ENCODE measurements around the gene LIMS1. TPM values are rescaled to one million over a fixed set of nuclear protein-coding genes. Genes with fewer than 3 reads are reported as not detected.

The LIMS1 gene
- polyA plus RNA-seq, 1 donor (not counting 4 experiments of a cell fraction or from before 2014, with no cell fraction given), result 62.5 TPM

DNA sequence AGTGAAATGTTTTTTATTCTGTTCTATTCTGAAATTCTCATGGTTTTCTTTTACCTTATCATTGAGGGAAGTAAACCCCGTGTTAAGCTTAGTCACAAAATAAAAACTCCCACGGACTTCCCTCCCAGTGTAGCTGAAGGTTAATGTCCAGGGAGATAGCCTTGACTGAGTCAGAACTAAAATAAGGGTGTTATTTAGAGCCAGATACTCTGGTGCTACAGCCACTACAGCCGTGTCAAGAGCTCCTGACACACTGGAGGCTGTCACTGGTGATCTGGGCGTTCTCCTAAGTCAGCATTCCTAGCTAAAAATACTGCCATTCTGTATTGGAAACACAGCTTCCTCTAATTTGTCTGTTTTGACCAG is 103.0 kb downstream of the LIMS1 start:
- no peaks in the 10 kb centered on the region for H3K27me3 ChIP-seq (ENCODE audit: control insufficient read depth, extremely low read depth, insufficient read depth, low read length)
- H3K9ac ChIP-seq (ENCODE audit: control insufficient read depth, extremely low read depth, insufficient read depth, low read length), result no peak overlapping the region
- no peak overlapping the region for H3K4me3 ChIP-seq (ENCODE audit: control insufficient read depth in 2 of 3, extremely low read depth in 1 of 3, insufficient read depth in 2 of 3, low read depth in 1 of 3, low read length in 3 of 3)
- no peak overlapping the region for H3K27ac ChIP-seq (ENCODE audit: control insufficient read depth, insufficient read depth, low read length)
- no peaks in the 10 kb centered on the region for H4K20me1 ChIP-seq (ENCODE audit: control insufficient read depth, extremely low read depth, insufficient read depth, low read length)
- H3K4me1 ChIP-seq (ENCODE audit: control insufficient read depth, extremely low read depth, insufficient read depth, low read length), result peaks cover 26% of the 10 kb centered on the region
- no peak for FAIRE-seq
- no peak overlapping the region for H3K4me2 ChIP-seq (ENCODE audit: control insufficient read depth, extremely low read depth, insufficient read depth, low read depth, low read length)
- peaks cover 84% of the 10 kb centered on the region for H3K79me2 ChIP-seq (ENCODE audit: control insufficient read depth, insufficient read depth, low read length)
- TF ChIP-seq EZH2 (IDR thresholded peaks at IDR 0.05; ENCODE audit: low read length) (no peak), CTCF (optimal IDR thresholded peaks at IDR 0.05 in 1 of 3, IDR thresholded peaks at IDR 0.05 in 1 of 3, conservative IDR thresholded peaks at IDR 0.05 in 1 of 3; ENCODE audit: extremely low read depth in 1 of 3, insufficient read depth in 2 of 3, low read length in 3 of 3) (no peak)
- peaks cover 0 to 2% of the 10 kb centered on the region in 2 experiments for H3K36me3 ChIP-seq (ENCODE audit: control insufficient read depth in 2 of 2, extremely low read depth in 1 of 2, insufficient read depth in 2 of 2, low read length in 2 of 2)
- no peaks in the 10 kb centered on the region for H3K9me3 ChIP-seq (ENCODE audit: control insufficient read depth, low read depth, low read length)
- H3K9me1 ChIP-seq (ENCODE audit: control insufficient read depth, extremely low read depth, insufficient read depth, low read length), result no peaks in the 10 kb centered on the region
- no peak for DNase-seq (ENCODE audit: low read depth, low spot score)
- H2AFZ ChIP-seq (ENCODE audit: control insufficient read depth, low read length), result no peak overlapping the region
- dilution Hi-C loops (cut with MboI; ENCODE audit: extremely low pct_ligation_motif_present, low sequenced_read_pairs), result no loop called here

DNA sequence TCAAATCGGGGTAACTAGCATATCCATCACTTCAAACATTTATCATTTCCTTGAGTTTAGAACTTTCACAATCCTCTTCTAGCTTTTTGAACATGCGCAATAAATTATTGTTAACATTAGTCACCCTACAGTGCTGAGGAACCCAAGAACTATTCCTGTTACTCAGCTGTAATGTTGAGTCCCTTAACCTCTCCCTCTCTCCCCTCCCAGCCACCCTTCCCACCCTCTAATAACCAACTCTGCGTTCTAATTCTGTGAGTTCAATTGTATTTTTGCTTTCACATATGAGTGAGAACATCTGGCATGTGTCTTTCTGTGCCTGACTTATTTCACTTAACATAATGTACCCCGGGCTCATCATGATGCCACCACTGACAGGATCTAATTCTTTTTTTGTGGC is 106.5 kb downstream of the LIMS1 start:
- dilution Hi-C loops (cut with MboI; ENCODE audit: extremely low pct_ligation_motif_present, low sequenced_read_pairs), result no loop called here
- Histone ChIP-seq H4K20me1 (ENCODE audit: control insufficient read depth, extremely low read depth, insufficient read depth, low read length) (no peaks in the 10 kb centered on the region), H3K27ac (ENCODE audit: control insufficient read depth, insufficient read depth, low read length) (no peak overlapping the region), H3K9me1 (ENCODE audit: control insufficient read depth, extremely low read depth, insufficient read depth, low read length) (no peaks in the 10 kb centered on the region), H3K9ac (ENCODE audit: control insufficient read depth, extremely low read depth, insufficient read depth, low read length) (no peak overlapping the region), H3K9me3 (ENCODE audit: control insufficient read depth, low read depth, low read length) (no peaks in the 10 kb centered on the region), H3K4me1 (ENCODE audit: control insufficient read depth, extremely low read depth, insufficient read depth, low read length) (peaks cover 26% of the 10 kb centered on the region), H3K36me3 (ENCODE audit: control insufficient read depth in 2 of 2, extremely low read depth in 1 of 2, insufficient read depth in 2 of 2, low read length in 2 of 2) (no peaks in the 10 kb centered on the region), H3K79me2 (ENCODE audit: control insufficient read depth, insufficient read depth, low read length) (peaks cover 69% of the 10 kb centered on the region), H3K4me3 (ENCODE audit: control insufficient read depth in 2 of 3, extremely low read depth in 1 of 3, insufficient read depth in 2 of 3, low read depth in 1 of 3, low read length in 3 of 3) (no peak overlapping the region), H3K4me2 (ENCODE audit: control insufficient read depth, extremely low read depth, insufficient read depth, low read depth, low read length) (peak overlapping the region; percentile 51), H2AFZ (ENCODE audit: control insufficient read depth, low read length) (no peak overlapping the region), H3K27me3 (ENCODE audit: control insufficient read depth, extremely low read depth, insufficient read depth, low read length) (no peaks in the 10 kb centered on the region)
- TF ChIP-seq CTCF (optimal IDR thresholded peaks at IDR 0.05 in 1 of 3, IDR thresholded peaks at IDR 0.05 in 1 of 3, conservative IDR thresholded peaks at IDR 0.05 in 1 of 3; ENCODE audit: extremely low read depth in 1 of 3, insufficient read depth in 2 of 3, low read length in 3 of 3) (no peak), EZH2 (IDR thresholded peaks at IDR 0.05; ENCODE audit: low read length) (no peak)
- DNase-seq (ENCODE audit: low read depth, low spot score), result no peak
- no peak for FAIRE-seq
